HG03064 (cell line): ENCODE results near the gene NR2F1-AS1.
A peak's percentile ranks its signal among the peaks of the same experiment; 100 is the strongest.

ENCODE experiments used
- ATAC-seq: cut with Tn5 transposase; IDR thresholded peaks from one replicate; pipeline ENCODE4 v1.9.1; 2021; ENCODE audit warnings: low read depth; ENCODE audit not compliant: unreplicated experiment

Gene NR2F1-AS1

GRCh38 chr5:93591323-93591945 is 10.4 kb upstream of the NR2F1-AS1 start:
- no peak for ATAC-seq

- ATAC-seq, result no peak
Measured at GRCh38 chr5:93590493-93590892, 9.5 kb upstream of the NR2F1-AS1 start.

- ATAC-seq, result no peak
Measured at GRCh38 chr5:93589829-93590215, 8.8 kb upstream of the NR2F1-AS1 start.

- no peak for ATAC-seq
Measured at GRCh38 chr5:93589152-93589828, 8.3 kb upstream of the NR2F1-AS1 start.

- ATAC-seq, result no peak
Measured at GRCh38 chr5:93588352-93589151, 7.5 kb upstream of the NR2F1-AS1 start.

- ATAC-seq, result no peak
Measured at GRCh38 chr5:93587597-93588351, 6.8 kb upstream of the NR2F1-AS1 start.

GRCh38 chr5:93586736-93587596 is 5.9 kb upstream of the NR2F1-AS1 start:
- no peak for ATAC-seq

GRCh38 chr5:93585767-93586385 is 4.9 kb upstream of the NR2F1-AS1 start:
- ATAC-seq, result no peak

- ATAC-seq, result no peak
Measured at GRCh38 chr5:93585041-93585766, 4.2 kb upstream of the NR2F1-AS1 start.

- no peak for ATAC-seq
Measured at GRCh38 chr5:93584596-93585040, 3.6 kb upstream of the NR2F1-AS1 start.

GRCh38 chr5:93583768-93584595 is 3.0 kb upstream of the NR2F1-AS1 start:
- ATAC-seq, result peak; percentile 39

- no peak for ATAC-seq
Measured at GRCh38 chr5:93583439-93583767, 2.4 kb upstream of the NR2F1-AS1 start.

- ATAC-seq, result no peak
Measured at GRCh38 chr5:93582677-93583438, 1.8 kb upstream of the NR2F1-AS1 start, which contains the start of gene NR2F1. Gene NR2F1 (plus strand): TSS chr5:93583222. CDS start chr5:93585024, 1,802 bp downstream.

- ATAC-seq, result no peak
Measured at GRCh38 chr5:93582167-93582462, 1.1 kb upstream of the NR2F1-AS1 start.

GRCh38 chr5:93580063-93580926 is 724 bp downstream of the NR2F1-AS1 start:
- no peak for ATAC-seq

GRCh38 chr5:93579692-93580062 is 1.3 kb downstream of the NR2F1-AS1 start:
- ATAC-seq, result no peak
